Measurements from ENCODE around the gene ARHGAP25.
"Not testable (repeated sequence)": the region's sequence is repeated elsewhere in the genome, so short reads cannot be mapped to it uniquely, and the experiment has no call there.

The ARHGAP25 gene

DNA sequence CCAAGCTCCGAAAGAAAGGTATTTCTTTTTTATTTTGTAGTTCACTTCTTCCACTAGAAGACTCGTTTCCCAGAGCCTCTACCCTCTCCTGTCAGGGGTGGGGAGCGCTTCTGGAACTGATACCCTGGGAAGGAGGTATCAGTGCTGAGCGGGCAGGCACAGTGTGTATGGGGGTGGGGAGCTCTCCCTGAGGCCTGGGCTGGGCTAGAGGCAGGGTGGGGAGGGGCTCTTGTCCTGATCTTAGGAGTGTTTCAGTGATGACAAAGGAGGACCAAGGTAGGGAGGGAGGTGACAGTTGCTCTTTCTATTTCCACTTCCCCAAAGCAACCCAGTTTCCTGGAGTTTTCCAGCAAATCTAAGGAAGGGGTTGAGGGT lies 65.4 kb downstream of the ARHGAP25 start:
- TF ChIP-seq, protein P1, sequence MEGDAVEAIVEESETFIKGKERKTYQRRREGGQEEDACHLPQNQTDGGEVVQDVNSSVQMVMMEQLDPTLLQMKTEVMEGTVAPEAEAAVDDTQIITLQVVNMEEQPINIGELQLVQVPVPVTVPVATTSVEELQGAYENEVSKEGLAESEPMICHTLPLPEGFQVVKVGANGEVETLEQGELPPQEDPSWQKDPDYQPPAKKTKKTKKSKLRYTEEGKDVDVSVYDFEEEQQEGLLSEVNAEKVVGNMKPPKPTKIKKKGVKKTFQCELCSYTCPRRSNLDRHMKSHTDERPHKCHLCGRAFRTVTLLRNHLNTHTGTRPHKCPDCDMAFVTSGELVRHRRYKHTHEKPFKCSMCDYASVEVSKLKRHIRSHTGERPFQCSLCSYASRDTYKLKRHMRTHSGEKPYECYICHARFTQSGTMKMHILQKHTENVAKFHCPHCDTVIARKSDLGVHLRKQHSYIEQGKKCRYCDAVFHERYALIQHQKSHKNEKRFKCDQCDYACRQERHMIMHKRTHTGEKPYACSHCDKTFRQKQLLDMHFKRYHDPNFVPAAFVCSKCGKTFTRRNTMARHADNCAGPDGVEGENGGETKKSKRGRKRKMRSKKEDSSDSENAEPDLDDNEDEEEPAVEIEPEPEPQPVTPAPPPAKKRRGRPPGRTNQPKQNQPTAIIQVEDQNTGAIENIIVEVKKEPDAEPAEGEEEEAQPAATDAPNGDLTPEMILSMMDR (IDR thresholded peaks at IDR 0.05; ENCODE audit: control insufficient read depth, extremely low read depth, insufficient read depth): no peak
- no peak for DNase-seq (ENCODE audit: low read depth)
- H3K4me3 ChIP-seq (ENCODE audit: low read depth, low read length): no peak overlapping the region

DNA sequence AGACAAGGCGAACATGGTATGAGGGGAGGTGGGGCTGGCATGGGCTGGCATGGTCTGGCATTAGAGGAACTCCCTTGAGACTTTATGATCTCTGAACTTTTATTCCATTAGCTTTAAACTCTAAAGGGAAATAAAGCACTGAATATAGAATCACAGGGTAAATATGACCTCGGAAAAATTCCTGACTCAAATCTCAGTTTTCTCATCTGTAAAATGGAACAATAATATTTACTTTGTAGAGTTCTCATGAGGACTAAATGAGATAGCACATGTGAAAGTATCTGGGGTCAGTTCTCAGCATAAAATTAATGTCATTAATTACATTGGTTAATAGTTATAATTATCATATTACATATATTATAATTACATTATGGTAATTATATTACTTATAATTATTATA lies 65.9 kb downstream of the ARHGAP25 start:
- no peak for DNase-seq (ENCODE audit: low read depth)
- no peak overlapping the region for H3K4me3 ChIP-seq (ENCODE audit: low read depth, low read length)
- TF ChIP-seq, protein P1 (IDR thresholded peaks at IDR 0.05; ENCODE audit: control insufficient read depth, extremely low read depth, insufficient read depth): no peak

DNA sequence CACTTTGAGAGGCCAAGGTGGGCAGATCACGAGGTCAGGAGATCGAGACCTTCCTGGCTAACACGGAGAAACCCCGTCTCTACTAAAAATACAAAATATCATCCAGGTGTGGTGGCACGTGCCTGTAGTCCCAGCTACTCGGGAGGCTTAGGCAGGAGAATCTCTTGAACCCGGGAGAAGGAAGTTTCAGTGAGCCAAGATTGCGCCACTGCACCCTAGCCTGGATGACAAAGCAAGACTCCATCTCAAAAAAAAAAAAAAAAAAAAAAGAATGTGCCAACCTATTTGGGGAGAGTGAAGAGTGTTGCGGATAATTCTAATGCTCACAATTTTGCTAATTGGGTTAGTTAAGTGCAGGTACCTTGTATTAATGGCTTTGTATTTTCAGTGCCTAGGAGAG lies 67.5 kb downstream of the ARHGAP25 start:
- DNase-seq (ENCODE audit: low read depth); H3K4me3 ChIP-seq (ENCODE audit: low read depth, low read length): not testable (repeated sequence)

DNA sequence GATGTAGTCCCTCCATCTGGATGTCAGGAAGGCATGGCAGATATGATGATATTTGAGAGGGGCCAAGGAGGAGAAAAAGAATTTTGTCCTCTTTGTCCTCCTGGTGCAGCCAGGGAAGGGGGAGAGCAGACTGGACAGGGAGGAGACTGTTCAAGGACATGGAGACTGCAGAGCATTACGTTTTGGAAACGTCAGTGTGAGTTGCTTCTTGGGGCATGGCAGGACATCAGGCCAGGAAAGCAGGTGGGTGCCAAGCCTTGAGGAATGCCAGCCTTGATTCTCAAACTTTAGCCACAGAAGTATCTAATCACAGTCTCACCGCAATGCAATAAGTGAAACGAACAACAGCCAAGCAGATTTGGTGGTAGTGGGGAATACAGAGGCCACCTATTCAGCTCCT lies 70.4 kb downstream of the ARHGAP25 start:
- TF ChIP-seq, protein P1 (IDR thresholded peaks at IDR 0.05; ENCODE audit: control insufficient read depth, extremely low read depth, insufficient read depth): no peak
- no peak overlapping the region for H3K4me3 ChIP-seq (ENCODE audit: low read depth, low read length)
- DNase-seq (ENCODE audit: low read depth): no peak

DNA sequence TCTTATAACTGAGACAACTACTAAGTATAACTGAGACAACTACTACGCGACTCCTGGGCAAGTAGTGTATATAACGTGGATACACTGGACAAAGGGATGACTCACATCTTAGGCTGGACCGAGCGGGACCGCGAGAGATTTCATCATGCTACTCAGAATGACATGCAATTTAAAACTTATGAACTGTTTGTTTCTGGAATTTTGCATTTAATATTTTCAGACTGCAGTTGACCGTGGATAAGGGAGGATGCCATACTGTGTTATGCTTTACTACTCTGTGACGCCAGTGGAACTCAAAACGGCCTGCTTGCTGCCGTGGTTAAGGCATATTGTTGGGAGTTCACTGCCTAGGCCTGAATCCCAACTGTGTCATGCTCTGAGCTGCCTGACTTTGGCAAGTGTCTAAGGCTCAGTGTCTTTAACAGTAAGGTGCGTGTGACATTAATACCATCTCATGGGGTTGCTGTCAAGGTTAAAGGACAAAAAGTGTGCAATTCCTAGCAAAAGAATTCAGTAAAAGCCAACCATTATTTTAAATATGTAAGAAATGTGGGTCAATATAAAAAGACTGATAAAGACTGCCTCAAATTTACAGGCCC lies 72.0 kb downstream of the ARHGAP25 start:
- TF ChIP-seq, protein P1 (IDR thresholded peaks at IDR 0.05; ENCODE audit: control insufficient read depth, extremely low read depth, insufficient read depth): no peak
- no peak for DNase-seq (ENCODE audit: low read depth)
- no peak overlapping the region for H3K4me3 ChIP-seq (ENCODE audit: low read depth, low read length)

DNA sequence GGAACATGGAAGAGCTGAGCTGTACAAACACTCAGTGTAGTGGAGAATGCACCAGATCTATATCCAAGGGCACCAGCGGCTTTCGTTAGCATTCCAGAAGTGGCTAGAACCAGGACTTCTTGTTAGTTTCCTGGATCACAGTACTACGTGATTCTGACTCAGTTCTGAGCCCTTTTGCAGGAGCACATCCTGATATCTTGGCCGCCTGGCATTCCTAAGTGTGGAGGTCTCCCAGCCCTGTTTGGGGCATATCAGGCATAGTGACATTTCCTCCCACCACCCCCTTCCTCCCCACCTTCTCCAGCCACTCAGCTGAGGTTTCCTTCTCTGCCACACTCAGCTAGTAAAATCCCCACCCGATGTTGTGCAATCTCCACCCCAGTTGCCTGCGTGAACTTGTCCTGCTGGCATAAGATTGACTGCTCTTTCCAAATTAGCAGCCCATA lies 73.2 kb downstream of the ARHGAP25 start:
- H3K4me3 ChIP-seq (ENCODE audit: low read depth, low read length): no peak overlapping the region
- TF ChIP-seq, protein P1 (IDR thresholded peaks at IDR 0.05; ENCODE audit: control insufficient read depth, extremely low read depth, insufficient read depth): no peak
- no peak for DNase-seq (ENCODE audit: low read depth)

DNA sequence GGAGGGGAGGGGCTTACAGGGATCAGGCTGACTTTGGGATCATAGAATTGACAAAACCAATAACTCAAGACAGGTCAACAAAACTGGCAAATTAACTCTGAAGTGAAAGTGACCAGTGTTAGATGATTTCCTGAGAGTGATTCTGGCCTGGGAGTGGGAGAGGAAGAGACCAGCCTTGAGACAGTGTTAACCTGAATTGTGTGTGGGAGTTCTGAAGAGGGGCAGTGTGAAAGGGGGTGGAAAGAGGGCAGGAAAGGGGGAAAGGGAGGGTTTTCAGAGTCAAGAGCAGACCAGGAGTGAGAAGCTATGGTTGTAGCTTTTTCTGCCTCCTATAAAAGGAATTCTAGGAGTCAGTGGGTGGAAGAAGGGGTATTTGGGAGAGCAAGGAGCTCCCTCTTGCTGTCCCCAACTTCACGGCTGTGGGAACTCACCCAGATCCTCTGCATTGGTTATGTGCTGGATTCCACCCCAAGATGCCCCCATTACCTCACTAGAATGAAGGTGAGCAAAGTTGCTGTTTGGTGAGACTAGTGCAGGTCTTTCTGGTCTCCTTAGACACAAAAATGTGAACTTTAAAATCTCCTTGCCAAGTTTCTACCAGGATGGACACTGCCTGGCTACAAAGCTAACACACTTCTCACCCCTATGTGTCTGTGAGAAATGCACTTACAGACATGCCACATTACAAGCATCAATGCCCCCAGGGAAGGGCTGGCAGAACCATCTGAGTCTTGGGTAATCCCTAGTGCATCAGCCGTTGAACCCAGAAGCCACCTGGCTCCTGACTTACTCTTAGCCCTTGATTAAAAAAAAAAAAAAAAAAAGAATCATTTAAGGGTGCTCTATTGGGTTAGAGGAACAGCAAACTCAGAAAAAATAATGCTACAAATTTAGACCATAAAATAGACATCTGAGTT lies 75.0 kb downstream of the ARHGAP25 start:
- TF ChIP-seq, protein P1 (IDR thresholded peaks at IDR 0.05; ENCODE audit: control insufficient read depth, extremely low read depth, insufficient read depth): no peak
- DNase-seq (ENCODE audit: low read depth): no peak
- no peak overlapping the region for H3K4me3 ChIP-seq (ENCODE audit: low read depth, low read length)

Measured in LNCaP clone FGC (cell line).